CD4-positive, alpha-beta T cell treated with Interleukin-6 for 4 hours (primary cell): Measurements from ENCODE around the gene ABCA6.
"Not testable (repeated sequence)": the region's sequence is repeated elsewhere in the genome, so short reads cannot be mapped to it uniquely, and the experiment has no call there.

ENCODE experiments used
- DNase-seq: peaks from one replicate; pipeline ENCODE4 v3.0.0-alpha.2; 2020; ENCODE audit warnings: mixed read lengths

The ABCA6 gene

DNA sequence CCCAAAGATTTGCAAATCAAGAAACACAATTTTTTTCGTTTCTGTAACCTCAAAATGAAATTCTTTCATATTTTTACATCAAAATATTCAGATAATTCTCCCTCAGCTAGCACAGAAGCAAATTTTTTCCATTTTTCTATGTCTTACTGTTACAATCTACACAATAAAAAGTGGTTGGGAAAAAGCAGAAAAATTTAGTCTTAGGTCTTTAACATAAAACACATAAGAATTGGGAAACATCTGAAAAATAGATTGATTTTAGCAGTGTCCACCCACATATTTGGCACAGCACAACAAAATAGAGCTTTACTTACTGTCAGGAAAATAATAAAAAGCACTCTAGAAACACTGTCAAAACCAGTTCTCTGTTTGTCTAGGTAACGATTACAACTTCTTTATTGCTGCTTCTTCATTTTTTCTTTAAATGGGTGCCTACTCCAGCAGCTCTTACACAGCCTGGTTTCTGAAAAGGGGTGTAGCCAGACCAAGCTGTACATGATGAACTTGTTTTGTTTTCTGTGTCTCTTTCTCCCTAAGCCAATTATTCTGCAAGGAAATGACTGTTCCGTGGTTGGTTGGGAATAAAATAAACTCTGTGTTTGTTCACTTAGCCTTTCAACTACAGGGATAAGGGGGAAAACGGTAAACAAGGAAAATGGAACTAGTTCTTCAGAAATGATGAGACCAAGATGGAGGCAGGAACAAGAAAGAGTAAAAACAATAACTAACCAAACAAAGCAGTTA is at the start of gene ABCA6:
Gene ABCA6, minus strand, starts transcription at position 465 of the 744 bp plus-strand sequence. CDS start 1,192 bp downstream, outside the sequence.
- no peak for DNase-seq

- DNase-seq, result no peak
Observed at GRCh38 chr17:69188796-69189195, 47.1 kb upstream of the ABCA6 start.

GRCh38 chr17:69188064-69188463 is 46.4 kb upstream of the ABCA6 start:
- no peak for DNase-seq

DNA sequence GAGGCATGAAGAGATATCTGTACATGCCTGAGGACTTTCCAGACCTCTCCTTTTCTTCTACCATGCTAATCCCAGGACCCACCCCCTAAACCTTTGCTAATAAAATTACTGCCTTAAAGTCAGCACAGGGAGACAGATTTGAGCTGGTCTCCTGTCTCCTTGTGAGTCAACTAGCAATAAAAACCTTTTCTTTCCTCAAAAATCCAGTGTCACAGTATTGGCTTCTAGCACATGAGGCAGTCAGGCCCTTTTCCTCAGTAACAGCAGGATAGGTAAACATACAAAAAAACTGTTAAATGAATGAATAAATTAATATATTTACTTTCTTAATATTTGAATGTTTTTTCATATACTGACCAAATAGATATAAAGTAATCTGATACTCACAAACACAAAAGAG is 45.6 kb upstream of the ABCA6 start:
- no peak for DNase-seq

DNA sequence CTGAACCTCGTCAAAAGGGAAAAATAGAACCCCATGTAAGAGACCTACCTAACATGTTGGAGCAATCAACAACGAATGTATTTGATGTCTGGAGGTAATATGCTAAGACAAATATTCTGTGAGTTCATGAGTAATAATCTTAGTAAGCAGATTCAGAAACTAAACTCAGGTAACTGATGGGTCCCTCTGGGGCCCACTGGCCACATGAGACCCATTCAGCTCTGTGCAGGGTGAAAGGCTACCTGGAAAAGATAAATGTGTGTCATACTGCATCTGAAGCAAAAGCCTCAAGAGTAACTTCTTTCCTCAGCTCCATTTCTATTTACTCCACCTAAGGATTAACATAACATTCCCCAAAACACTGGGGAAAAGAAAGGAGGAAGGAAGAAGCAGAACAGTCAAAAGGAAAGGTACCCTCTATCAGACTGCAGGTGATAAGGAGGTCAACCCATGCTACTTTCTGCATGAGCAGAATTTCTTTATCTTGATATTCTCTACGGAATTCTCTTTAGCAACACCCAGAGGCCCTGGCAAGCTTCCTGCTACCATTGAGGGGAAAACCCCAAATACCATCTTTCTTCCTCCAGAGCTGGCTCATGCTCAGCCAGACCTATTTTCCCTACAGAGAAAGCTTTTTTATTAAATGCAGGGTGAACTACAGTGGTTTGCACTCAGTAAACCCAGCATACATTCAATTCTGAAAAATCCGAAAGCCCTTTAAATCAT is 37.7 kb upstream of the ABCA6 start:
- no peak for DNase-seq

- no peak for DNase-seq
Observed at GRCh38 chr17:69176457-69176795, 34.7 kb upstream of the ABCA6 start.

- no peak for DNase-seq
Observed at GRCh38 chr17:69175625-69176456, 34.1 kb upstream of the ABCA6 start.

GRCh38 chr17:69175262-69175624 is 33.5 kb upstream of the ABCA6 start:
- DNase-seq, result no peak

- DNase-seq, result no peak
Observed at GRCh38 chr17:69173118-69173517, 31.4 kb upstream of the ABCA6 start.

DNA sequence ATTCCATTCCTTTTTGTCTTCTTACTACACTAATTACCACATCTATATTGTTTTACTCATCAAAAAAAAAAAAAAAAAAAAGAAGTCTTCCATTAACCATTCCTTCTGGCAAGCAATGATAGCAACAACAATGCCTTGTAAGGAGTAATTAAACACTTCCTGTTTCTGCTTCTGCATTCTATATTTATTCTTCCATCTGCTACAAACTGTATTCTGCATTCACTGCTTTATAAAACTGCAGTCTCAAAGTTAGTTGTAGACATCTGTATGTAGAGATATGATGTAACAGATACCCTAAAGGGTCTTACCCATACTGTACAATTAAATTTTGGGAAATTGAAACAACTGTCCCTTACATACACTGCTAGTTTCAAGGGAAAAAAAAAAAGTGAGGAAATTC is 28.7 kb upstream of the ABCA6 start:
- DNase-seq, result no peak

GRCh38 chr17:69168642-69169041 is 26.9 kb upstream of the ABCA6 start:
- DNase-seq, result not testable (repeated sequence)

- no peak for DNase-seq
Observed at GRCh38 chr17:69166957-69167356, 25.3 kb upstream of the ABCA6 start.

GRCh38 chr17:69164206-69164605 is 22.5 kb upstream of the ABCA6 start:
- DNase-seq, result no peak

GRCh38 chr17:69159418-69159817 is 17.7 kb upstream of the ABCA6 start:
- DNase-seq, result no peak

- no peak for DNase-seq
Observed at GRCh38 chr17:69154267-69154666, 12.6 kb upstream of the ABCA6 start.

DNA sequence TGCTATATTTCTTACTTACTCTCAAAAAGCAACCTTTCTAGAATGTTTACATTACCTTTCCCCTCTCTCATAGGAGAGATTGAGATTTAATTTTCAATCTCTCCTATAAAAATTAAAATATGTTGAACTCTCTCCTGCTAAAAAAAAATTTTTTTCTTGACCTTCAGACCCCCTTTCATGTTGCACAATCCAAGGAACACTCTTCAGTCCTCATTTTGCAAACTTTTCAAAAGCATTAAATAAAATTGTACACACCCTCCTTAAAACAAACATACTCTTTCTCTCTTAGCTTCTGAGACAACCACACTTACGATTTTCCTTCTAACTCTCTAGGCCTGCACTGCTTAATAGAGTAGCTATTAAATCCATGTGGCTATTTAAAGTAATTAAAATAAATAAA is 8.6 kb upstream of the ABCA6 start:
- DNase-seq, result no peak

DNA sequence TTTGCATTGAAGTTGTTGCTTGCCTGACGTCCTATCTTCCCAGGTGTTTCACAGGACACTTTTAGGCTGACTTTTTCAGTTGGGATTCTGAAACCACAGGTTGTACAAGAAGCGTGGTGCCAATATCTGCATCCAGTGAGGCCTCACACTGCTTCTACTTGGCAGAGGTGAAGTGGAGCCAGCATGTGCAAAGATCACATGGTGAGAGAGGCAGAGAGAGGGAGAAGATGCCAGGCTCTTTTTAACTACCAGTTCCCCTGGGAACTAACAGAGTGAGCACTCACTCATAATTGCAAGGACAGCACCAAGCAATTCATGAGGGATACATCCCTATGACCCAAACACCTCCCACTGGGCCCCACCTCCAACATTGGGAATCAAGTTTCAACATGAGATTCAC is 5.8 kb upstream of the ABCA6 start:
- DNase-seq, result no peak

DNA sequence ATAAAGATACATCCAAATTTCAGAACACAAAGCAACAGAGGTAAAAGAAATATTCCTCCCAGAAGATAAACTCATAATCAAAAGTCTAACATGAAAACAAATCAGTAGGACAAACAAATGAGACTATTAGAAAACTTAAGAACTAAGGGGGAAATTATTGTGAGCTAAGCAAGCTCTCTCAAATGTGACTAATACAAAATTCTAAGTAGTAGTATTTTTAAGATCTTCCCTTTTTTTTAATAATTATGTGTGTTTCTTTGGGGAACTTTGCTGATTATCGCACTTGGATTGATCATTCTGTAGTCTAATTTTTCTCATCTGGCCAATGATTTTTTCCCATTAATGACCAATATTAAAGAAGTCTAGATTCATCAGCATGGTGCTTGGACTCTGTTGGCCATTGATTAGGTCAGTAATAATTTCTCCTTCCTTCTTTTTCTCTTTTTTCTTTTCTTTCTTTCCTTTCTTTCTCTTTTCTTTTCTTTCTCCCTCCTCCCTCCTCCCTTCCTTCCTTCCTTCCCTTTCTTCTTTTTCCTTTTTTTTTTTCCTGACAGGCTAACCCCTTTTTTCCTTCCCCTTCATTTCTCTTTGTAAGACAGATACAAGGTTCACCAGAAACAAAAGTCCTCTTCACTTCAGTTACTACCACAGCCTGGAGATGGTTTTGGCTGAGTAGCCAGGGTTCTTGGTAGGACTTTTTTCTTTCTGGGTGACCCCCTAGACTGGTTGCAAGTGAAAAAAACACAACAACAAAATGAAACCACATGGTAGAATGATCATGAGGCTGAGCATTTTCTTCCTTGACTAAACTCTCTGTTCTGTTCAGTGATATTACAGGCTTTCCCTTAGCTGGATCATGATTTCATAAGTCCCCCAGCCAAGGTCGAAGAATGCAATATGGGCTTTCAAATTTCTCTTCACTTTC is 2.9 kb upstream of the ABCA6 start:
- DNase-seq, result no peak

GRCh38 chr17:69143683-69144231 is 2.1 kb upstream of the ABCA6 start:
- DNase-seq, result no peak

- DNase-seq, result no peak
Observed at GRCh38 chr17:69143151-69143550, 1.5 kb upstream of the ABCA6 start.

DNA sequence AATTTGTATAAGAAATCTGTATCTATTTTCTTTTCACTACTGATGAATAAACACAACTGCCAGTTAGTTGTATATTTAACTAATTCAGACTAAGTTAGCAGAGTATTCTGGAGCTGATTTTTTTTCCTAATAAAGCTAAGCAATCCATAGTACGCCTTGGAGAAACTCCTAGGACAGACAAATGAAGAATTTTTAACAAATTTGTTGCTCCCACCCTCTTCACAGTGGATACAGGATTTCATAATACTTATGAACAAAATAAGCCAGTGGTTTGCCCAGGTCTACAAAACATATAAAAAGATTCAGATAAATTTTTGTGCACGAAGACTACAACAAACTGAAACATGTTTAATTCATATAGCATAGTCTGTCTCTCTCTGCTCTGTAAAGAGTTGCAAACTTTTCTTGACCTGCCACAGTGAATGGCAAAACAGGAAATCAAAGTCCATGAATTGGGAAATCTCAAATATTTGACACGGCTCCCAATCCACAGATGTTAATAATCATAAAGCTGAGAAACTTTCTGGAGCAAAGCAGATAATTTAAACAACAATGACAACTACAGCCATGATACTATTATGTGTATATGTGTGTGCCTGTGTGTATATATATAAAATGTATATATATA is 594 bp upstream of the ABCA6 start:
- DNase-seq, result no peak

DNA sequence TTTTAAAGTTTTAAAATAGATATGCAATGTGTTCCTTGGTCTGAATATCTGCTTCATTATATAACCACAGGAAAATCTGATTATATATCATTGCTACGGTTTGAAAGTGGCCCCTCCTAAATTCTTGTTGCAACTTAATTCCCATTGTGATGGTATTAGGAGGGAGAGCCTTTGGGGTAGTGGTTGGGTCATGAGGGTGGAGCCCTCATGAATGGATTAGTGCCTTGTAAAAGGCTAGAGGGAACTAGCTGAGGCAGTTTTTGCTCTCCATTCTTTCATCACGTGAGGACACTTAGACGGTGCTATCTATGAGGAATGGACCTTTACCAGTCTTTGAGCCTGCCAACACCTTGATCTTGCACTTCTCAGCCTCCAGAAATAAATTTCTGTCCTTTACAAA is 7.6 kb downstream of the ABCA6 start:
- DNase-seq, result no peak
